ENCODE results near the gene NDUFAF3.
A peak's percentile ranks its signal among the peaks of the same experiment; 100 is the strongest.

NDUFAF3 gene

GRCh38 chr3:49017971-49018706, 3.8 kb upstream of the NDUFAF3 start, which contains the start of gene DALRD3:
Gene DALRD3 (minus strand): TSS chr3:49018580. CDS start chr3:49018564, 16 bp downstream.
- peak; percentile 65 for DNase-seq (ENCODE audit: low spot score)

GRCh38 chr3:49018707-49019006, 3.3 kb upstream of the NDUFAF3 start:
- no peak for DNase-seq (ENCODE audit: low spot score)

- no peak for DNase-seq (ENCODE audit: low spot score)
Observed at GRCh38 chr3:49019941-49020329, 2.0 kb upstream of the NDUFAF3 start.

- no peak for DNase-seq (ENCODE audit: low spot score)
Observed at GRCh38 chr3:49020330-49021212, 1.4 kb upstream of the NDUFAF3 start.

GRCh38 chr3:49021213-49021812, 608 bp upstream of the NDUFAF3 start:
- DNase-seq (ENCODE audit: low spot score), result peak; percentile 97

- DNase-seq (ENCODE audit: low spot score), result no peak
Observed at GRCh38 chr3:49022688-49023171, 809 bp downstream of the NDUFAF3 start.

- no peak for DNase-seq (ENCODE audit: low spot score)
Observed at GRCh38 chr3:49023775-49024174, 1.9 kb downstream of the NDUFAF3 start.

- no peak for DNase-seq (ENCODE audit: low spot score)
Observed at GRCh38 chr3:49024449-49024848, 2.5 kb downstream of the NDUFAF3 start.

- no peak for DNase-seq (ENCODE audit: low spot score)
Observed at GRCh38 chr3:49025005-49025792, 3.3 kb downstream of the NDUFAF3 start.

GRCh38 chr3:49025793-49026520, 4.0 kb downstream of the NDUFAF3 start:
- DNase-seq (ENCODE audit: low spot score), result no peak

GRCh38 chr3:49026536-49026935, 4.6 kb downstream of the NDUFAF3 start:
- no peak for DNase-seq (ENCODE audit: low spot score)

- no peak for DNase-seq (ENCODE audit: low spot score)
Observed at GRCh38 chr3:49027634-49028033, 5.7 kb downstream of the NDUFAF3 start.

GRCh38 chr3:49028298-49028672, 6.4 kb downstream of the NDUFAF3 start:
- no peak for DNase-seq (ENCODE audit: low spot score)

- DNase-seq (ENCODE audit: low spot score), result peak; percentile 95
Observed at GRCh38 chr3:49028673-49029562, 7.0 kb downstream of the NDUFAF3 start, which contains the start of gene IMPDH2. Gene IMPDH2 (minus strand): TSS chr3:49029398. CDS start chr3:49029350, 48 bp downstream.

GRCh38 chr3:49029563-49029884, 7.6 kb downstream of the NDUFAF3 start:
- no peak for DNase-seq (ENCODE audit: low spot score)

GRCh38 chr3:49030321-49030720, 8.4 kb downstream of the NDUFAF3 start:
- no peak for DNase-seq (ENCODE audit: low spot score)

GRCh38 chr3:49032646-49033304, 10.9 kb downstream of the NDUFAF3 start:
- no peak for DNase-seq (ENCODE audit: low spot score)

- no peak for DNase-seq (ENCODE audit: low spot score)
Observed at GRCh38 chr3:49034650-49035049, 12.7 kb downstream of the NDUFAF3 start.

GRCh38 chr3:49035281-49035680, 13.4 kb downstream of the NDUFAF3 start:
- no peak for DNase-seq (ENCODE audit: low spot score)

- no peak for DNase-seq (ENCODE audit: low spot score)
Observed at GRCh38 chr3:49053543-49053942, 31.6 kb downstream of the NDUFAF3 start.
